ENCODE results near the gene TRIM3.
A peak's percentile ranks its signal among the peaks of the same experiment; 100 is the strongest.

The TRIM3 gene

DNA sequence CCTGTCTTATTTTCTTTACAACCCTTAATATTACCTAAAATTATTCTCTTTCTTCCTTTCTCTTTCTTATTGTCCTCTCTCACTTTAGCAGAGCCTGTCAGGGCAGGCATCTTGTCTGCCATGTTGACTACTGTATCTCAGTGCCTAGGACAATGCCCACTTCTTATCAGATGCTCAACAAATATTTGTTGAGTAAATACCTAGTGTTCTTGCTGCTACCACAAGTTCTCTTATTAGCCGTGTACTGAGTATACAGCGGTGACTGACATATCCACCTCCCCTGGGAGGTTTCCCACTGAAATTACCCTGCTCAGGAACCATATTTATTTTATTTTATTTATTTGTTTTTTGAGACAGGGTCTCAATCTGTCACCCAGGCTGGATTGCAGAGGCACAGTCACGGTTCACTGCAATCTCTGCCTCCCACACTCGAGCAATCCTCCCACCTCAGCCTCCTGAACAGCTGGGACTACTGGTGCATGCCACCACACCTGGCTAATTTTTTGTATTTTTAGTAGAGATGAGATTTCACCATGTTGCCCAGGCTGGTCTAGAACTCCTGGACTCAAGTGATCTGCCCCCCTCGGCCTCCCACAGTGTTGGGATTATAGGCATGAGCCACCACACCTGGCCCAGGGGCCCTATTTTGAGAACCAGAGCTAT, 39.6 kb downstream of the TRIM3 start:
- DNase-seq = no peak

DNA sequence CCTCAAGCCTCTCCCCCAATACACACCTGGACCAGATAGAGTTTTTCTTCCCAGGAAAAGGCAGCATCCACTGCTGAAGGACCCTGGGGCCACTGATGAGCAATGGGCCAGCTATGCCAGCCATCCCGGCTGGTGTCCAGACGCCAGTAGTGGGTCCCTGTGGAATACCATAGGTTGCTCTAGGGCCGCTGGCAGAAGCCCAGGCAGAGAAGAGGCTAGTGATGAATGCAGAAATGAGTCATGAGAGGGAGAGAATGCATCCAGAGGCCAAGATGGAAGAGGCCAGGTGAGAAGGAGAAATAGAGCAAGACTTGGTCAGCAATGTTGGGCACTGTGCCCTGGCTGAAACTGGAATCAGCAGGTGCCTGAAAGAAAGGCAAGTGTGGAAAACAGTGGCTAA, 41.9 kb downstream of the TRIM3 start:
- peak; percentile 98 for DNase-seq

DNA sequence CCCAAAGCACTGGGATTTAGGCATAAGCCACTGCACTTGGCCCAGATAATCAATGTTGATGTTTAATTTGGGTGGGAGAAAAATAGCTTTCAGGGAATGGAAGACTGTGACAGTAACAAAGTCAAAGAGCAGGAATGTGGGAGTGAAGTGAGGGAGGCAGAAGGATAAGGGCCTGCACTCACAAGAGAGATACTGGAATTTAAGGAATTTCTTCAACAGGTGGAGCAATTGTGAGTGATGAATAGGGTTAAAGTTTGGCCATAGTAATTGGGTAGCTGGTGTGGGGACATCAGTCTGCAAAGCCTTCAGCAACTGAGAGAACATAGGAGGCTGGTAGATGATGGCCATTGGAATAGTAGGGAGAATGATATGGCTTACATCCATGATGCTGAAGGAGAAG, 46.2 kb downstream of the TRIM3 start:
- no peak for DNase-seq

DNA sequence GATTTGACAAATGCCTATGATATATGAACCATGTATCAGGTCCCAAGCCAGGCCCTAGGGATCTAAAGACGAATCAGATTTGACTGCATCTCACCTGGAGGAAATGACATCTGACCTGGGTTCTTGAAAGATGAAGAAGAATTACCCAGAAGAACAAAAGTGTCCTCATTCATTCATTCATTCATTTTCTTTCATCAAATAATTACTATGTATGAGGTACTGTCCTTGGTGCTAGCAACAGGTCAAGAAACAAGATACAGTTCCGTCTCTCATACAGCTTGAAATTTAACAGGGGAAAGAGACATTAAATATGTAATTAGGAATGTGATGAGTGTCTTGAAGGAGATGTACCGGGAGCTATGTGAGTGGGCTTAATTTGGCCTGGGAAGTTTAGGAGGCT, 53.1 kb downstream of the TRIM3 start:
- no peak for DNase-seq

DNA sequence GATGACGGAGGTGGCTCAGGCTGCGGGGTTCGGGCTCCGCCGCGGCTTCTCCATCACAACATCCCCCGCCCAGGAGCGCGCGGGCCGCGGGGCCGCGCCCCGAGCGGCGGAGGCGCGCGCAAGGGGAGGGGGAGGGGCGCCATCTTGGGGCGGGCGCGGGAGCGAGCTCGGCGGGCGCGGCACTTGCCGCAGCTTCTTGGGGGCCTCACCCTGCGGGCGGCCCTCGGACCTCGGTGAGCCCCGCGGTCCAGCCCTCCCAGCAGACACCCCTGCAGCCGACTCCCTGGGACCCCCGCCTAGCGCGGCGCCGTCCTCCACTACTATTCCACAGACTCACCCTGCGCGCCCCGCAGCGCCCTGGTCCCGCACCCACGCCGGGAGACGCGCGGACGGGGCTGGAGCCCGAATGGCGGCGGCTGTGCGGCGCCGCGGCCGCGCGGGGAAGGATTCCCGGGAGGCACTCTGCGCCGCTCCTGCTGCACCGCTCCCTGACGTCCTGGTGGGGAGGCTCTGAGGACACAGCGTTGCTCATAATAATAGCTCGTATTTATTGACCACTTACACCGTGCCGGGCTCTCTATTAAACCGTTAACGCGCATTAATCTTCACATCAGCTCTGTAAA, 54.6 kb downstream of the TRIM3 start, which contains the start of gene APBB1:
APBB1 (minus strand) TSS at position 86 of the 623 bp plus-strand sequence. CDS start 7,747 bp downstream, outside the sequence.
- DNase-seq = peak; percentile 61

DNA sequence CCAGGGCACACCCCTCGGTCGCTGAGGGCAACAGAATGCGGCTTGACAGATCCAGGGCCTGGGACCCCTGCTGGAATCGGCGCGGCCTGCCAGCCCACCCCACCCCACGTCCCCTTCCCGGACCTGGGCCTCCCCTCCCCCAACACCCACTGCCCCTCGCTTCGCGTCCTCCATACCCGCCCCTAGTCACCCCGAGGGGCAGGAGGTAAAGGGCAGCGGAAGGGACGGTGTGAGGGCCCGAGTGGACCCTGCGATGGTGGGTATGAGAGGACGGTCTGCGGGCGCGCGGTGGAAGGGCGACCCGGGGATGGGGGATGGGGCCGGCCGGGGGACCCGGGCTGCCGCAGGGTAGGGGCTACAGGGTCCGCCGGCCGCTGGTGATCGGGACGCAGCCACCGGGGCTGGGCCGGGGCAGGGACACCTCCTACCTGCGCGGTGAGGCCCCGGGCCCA, 55.2 kb downstream of the TRIM3 start:
- DNase-seq = no peak

DNA sequence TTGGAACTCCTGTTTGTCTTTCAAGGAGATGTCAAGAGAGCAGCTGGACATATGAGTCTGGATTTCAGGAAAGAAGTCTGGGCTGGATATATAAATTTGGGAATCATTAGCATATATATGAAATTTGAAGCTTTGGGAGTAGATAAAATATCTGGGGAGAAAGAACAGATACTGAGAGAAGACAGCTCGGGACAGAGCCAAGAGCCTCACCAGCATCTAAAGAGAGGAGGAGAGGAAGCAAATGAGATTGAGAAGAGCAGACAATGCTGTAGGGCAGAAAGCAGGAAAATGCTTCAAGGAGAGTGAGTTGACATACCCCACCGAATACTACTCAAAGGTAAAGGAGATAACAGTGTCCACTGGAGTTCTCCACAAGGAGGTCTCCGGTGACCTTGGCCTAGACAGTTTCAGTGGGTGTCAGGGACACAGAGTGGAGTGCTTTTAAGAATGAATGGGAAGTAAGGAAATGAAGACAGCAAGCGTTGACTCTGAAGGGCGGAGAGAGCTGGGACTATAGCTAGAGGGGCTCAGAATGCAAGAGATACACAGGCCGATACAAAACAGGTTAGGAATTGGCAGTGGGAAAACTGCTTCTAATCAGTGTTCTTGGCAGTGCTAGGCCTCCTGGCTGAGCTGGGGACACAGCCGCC, 55.7 kb downstream of the TRIM3 start:
- DNase-seq = no peak

DNA sequence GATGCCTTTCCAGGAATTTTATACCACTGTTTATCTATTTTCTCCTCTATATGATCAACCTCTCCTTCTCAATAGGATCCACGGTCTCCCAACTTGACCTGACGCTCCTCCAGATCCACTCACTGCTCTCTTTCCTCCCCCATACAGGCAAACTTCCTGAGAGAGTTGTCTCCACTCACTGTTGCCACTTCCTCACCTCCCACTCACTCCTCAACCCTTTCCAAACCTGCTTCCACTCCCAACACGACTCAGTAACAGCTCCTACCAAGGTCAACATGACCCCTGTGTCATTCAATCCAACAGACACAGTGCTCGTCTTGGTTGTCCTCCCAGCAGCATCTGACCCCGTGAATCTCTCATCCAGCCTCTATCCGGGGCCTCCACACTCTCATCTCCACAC, 57.9 kb downstream of the TRIM3 start:
- no peak for DNase-seq

DNA sequence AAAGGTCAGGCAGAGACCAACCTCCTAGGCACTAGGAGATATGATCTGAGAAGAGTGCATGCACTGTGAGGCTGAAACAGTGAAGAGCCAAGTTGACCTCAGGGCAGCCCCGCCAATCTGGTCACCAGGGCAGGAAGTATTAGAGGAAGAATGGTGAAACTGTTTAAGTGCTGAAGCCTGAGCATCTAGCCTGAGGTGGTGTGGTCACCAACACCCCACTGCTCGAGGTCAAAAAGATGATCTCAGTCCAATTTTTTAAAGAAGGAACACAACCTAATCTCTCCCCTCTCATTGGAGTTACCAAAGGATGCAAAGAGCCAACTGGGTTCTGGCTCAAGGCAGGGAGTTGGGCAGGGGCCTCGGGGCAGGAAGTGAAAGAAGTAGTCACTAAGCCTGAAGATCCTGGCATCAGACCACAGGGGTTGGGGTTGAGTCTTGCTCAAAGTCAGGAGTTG, 58.8 kb downstream of the TRIM3 start:
- DNase-seq = peak; percentile 32

DNA sequence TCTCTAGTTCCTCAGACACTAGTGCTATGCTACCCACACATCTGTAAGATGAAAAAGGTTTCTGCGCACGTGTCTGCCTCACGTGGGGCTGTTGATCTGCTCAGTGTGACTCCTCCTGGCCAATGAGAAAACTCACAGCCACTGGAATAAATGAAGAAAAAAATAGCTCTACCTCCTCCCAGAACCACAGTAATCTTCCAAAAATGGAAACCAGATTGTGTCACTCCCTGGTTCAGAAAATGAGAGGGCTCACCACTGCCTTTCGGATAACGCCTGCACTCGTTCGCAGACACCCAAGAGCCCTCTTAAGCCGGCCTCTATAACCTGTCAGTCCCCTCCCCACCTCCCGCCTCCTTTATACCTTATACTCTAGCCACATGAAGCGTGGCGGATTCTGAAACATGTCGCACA, 59.9 kb downstream of the TRIM3 start:
- no peak for DNase-seq

DNA sequence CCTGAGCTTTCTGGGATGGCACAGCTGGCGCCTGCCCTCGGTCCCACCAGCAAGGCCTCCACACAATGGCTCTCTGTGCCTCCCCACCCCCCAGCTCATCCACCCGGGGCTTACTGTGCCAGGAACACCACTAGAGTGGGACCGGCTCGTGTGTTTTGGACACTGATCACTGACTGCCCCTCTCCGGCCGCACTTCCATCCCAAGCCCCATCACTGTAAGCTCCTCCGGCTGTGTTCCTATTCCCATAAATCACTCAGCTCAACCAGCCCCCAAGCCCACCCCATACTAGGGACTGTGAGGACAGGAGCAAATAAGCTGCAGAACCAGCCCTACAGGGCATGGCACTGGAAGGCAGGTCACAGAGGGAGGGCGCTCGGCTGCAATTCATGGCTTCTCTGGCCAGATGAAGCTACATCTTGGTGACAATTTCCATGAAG, 62.1 kb downstream of the TRIM3 start:
- DNase-seq = no peak

DNA sequence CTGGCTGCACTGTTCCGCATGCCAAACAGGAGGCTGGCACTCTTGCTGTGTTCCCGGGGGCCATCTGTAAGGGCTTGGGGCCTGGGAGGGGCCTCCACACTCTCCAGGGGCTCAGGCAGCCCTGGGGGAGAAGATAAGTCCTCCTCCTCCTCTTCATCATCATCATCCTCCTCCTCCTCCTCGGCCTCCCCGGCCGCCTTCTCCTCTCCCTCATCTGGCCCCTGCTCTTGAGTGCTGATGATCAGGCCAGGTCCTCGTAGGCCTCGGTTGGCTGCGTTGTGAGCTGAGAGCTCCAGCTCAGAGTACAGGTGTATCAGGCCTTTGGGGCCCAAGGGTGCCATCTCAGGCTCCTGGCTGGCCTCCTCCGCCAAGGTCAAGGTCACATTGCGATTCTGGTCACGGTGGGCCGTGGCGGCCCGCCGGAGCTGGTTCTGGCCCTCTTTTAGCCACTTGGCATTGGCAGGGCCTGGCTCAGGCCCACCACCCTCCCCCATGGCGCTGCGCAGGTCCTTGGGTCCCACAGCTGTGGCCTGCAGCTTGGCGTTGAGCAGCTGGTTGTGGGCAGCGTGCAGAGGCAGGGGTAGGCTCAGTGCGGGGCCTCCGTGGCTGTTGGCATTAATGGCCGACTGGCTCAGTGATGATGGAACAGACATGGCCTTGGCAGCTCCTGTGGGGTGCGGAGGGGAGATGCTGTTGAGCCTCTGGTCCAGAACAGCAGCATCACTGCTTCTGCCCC, 62.9 kb downstream of the TRIM3 start:
- DNase-seq = no peak

DNA sequence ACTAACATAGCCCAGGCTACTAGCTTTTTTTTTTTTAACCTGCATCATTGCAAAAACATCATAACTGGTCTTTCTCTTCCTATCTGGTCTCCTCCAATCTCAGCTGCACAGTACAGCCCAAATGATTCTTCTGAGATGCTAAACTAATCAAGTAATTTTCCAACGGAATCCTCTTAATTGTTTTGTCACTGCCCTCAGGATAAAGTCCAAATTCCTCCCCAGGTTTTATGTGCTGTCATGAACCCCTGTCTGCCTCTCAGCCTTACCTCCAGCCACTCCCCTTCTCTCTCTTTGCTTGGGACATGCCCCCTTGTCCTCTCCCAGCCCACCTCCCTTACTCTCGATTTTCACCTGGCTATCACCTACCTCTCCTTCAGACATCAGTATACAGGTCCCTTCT, 67.4 kb downstream of the TRIM3 start:
- DNase-seq = no peak

DNA sequence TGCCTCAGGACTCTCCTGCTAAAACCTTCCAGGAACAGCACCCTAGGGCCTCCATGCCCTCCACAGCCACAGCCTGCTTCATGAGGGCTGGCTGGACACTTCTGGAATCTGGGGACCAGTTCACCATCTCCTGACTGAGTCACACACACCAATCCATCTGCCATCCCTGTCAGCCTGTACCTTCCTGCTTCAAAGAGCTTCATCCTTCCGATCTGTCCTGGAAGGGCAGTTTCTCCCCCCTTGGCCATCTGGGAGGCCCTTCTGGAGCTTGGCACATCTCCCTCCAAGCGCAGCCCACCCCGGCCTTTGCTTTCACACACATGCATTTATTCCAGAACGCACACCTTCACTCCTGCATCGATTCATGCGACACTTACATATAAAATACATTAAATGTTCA, 67.9 kb downstream of the TRIM3 start:
- DNase-seq = no peak

DNA sequence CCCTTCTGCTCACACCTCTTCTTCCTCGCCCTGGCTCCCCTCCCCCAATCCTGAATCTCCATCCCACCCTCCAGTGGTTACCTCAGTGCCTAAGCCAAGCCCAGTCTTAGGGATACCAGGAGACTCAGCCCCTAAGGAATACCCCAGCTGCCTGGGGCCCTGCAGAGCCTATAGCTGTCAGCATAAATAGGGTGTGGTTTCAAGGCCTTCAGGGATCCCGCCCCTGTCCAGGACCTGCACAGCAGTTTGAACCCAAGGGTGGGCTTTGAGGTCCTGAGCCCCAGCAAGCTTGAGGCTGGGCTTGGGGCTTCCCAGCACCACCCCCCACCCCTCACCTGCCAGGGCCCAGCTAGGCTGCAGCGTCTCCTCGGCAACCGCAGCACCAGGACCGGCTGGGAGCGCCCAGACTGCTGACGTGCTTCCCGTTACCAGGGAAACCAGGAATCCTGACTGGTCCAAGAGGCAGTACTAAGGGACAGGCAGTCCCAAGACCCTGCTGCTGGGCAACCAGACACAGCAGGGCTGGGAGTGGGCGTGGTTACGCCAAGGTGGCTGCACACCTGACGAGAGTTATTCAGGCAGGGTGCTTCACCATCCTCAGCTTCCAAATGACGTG, 68.6 kb downstream of the TRIM3 start:
- no peak for DNase-seq

DNA sequence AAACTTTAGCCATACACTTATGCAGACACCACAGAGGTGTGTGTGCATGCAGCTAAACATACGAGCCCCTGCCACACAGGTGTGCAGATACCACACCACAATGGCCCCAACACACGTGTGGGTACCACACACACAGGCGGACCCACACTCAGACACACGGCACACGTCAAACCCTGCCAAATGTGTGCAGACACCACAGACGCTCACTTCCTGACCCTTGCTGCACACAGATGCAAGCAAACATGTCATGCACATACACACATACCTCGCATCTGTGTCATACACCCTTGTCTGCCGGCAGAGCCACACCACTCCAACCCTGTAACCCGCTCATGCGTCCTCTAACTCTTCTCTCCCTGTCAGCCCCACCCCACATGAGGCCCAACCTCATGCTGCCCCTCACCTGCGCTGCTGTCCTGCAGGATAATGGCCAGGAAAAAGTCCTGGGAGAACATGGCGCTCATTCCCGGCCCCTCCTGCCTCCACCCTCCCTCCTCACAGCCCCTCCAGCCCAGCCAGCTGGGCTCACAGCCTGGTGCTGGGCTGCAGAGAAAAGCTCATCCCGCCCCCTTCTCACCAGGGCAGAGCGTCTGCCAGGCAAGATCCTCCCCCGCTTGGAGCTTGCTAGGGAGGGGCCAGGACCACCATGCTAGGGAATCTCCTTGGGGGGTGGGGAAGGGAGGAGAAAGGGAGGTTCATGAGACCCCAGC, 69.2 kb downstream of the TRIM3 start:
- DNase-seq = peak; percentile 40

DNA sequence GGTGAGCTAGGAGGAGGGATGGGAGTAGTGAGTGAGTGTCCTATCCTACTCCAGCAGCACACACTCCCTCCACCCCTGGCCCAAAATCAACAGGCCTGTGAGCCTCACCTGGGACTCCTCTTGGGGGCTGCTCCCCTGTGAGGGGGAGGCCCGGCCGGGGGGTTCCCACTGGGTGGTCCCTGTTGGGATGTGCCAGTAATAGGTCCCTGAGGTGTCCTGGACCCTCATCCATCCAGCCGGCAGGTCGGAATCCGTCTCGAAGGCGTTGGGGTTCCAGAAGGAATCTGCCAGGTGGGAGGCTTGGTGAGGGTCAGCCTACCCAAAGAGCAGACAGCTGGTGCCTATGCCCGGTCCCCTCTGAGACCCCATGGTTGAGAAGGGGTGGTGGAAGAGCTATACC, 70.2 kb downstream of the TRIM3 start:
- no peak for DNase-seq

DNA sequence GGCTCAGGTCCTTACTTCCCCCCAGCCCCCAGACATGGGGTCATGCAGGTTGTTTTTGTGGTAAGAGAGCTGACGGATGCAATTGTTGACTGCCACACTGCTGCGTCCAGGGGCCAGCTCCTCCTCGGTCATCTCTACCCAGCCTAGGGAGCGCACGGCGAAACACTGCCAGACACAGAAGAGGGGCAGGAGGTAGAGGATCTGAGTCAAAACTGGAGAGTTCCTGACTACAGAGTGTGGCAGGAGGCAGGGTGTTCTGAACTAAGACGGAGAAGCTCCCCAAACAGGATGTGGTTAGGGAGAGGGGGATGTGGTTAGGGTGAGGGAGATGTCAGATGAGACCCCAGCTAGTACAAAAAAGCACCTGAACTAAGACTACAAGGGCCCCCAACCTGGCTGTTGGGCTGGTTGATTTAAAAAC, 71.2 kb downstream of the TRIM3 start:
- DNase-seq = no peak

DNA sequence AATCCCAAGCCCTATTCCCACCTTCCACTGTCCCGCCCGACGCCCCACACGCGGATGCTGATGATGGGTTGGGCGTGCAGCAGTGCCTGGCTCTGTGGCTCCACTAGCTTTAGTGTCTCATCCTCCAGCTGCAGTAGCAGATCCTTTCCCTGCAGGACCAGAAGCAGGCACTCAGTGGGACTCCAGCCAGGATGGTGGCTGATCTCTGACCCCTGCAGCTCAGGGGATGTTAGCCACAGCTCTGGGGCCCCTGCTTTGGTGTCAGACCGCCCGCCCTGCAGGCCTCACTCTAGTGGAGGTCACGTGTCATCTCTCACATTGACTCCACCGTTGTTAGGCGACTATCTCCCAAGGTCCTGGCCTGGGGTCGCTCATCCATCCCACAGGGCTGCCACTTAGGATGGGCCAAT, 71.7 kb downstream of the TRIM3 start:
- no peak for DNase-seq

DNA sequence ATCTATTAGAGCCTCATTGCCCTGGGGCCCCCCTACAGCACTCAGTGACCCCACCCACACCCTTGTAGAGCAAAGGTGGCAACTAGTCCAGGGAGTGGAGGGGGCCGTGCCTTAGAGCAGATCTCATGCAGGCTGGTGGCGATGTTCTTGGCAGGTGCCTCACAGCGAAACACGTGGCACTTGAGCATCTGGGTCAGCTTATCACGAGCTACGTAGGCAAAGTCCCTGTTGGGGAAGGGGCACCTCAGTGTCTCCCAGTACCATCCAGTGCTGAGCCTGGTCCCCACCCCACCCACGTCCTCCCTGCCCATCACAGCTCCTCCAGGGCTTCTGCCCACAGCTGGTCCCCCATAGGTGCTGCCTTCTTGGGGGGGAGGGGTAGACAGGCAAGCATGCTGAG, 72.3 kb downstream of the TRIM3 start:
- no peak for DNase-seq

DNA sequence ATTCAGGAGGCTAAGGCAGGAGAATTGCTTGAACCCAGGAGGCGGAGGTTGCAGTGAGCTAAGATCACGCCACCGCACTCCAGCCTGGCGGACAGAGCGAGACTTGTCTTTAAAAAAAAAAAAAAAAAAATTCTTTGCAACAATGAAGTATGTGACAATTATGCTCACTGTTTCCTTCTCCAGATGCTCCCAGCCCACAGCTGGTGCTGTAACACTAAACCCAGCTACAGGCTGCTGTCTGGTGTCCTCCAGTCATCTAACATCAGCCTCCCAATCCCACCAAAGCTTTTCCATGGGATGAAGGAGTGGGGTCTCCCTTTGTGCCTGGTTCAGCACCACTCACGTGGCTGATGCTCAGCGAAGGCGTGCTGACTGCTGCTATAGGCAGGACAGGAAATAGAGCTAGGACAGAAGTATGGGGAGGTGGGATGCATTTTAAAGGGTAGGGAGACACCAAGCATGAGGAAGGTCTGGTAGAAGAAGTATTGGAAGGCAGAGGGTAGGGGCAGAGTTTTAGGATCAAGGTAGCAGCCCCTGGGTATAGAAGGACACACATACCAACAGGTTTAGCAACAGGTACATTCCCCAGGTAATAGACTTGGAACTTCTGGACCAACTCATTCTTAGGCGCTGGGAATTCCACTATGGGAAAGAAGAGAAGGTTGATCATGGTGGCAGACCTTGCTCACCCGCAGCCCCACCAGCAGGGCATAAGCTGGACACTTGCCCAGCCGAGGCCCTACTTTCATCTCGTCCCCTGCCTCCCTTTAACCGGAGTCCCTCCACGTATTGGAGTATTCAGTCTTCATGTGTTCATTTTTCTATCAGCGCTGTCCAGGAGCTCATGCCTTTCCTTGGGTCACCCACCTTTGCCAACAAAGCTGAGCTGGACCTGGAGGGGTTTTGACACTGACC, 73.1 kb downstream of the TRIM3 start:
- no peak for DNase-seq
